ENCODE data around the gene HYAL3. TPM values are rescaled to one million over a fixed set of nuclear protein-coding genes. Genes with fewer than 3 reads are reported as not detected.

HYAL3 gene
- total and polyA plus RNA-seq, 2 of the 13 experiments (the other 11 are each of a cell fraction or from before 2014, with no cell fraction given), result 5.5 to 10.4 TPM

DNA sequence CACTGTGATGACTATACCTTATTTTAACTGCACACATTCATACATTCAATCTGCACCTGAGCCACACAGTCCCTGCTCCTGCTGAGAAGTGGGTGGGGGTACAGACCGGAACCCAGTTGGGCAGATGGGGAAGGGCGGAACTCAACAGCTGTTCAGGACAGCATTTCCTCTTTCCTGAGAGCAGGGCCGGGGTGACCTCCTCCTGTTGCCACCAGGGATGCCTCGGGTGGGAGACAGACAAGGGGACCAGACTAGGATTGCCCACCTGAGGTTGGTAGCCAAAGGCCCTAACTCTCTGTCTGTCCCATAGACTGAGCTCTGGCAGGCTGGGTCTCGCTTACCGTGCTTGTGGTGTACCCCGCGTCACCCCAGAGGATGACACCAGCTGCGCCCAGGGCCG lies 19.4 kb upstream of the HYAL3 start:
- intact Hi-C loops (cut with micrococcal nuclease; ENCODE audit: unreplicated experiment), result no loop called here
- ATAC-seq (no peak), FAIRE-seq (no peak), DNase-seq (ENCODE audit: low spot score) (no peak)
- Histone ChIP-seq H2AFZ (ENCODE audit: low read length) (no peak overlapping the region), H3K27ac (ENCODE audit: extremely low read length, insufficient read depth, low read length) (peak overlapping the region; percentile 2), H3K4me1 (ENCODE audit: insufficient read depth, low read length) (peaks cover 63% of the 10 kb centered on the region), H3K79me2 (ENCODE audit: insufficient read depth, low read length) (peaks cover 25% of the 10 kb centered on the region), H4K20me1 (ENCODE audit: insufficient read depth, low read length) (no peaks in the 10 kb centered on the region), H3K4me3 (replicated peaks in 1 of 3; ENCODE audit: insufficient read depth in 1 of 3, low read depth in 2 of 3, low read length in 3 of 3) (peak overlapping the region in 1 of 3 experiments; percentile 19; a peak in 1 of 6 replicates), H3K4me2 (ENCODE audit: low read depth, low read length) (peak overlapping the region; percentile 94), H3K27me3 (ENCODE audit: control insufficient read depth in 1 of 2, insufficient read depth in 2 of 2, low read length in 2 of 2) (no peaks in the 10 kb centered on the region; a peak in 1 of 5 replicates), H3K9ac (ENCODE audit: insufficient read depth, low read depth, low read length) (peak overlapping the region; percentile 10; the same call in 1 of the 2 replicates), H3K9me3 (ENCODE audit: low read length) (no peaks in the 10 kb centered on the region), H3K36me3 (replicated peaks in 1 of 2; ENCODE audit: control insufficient read depth in 1 of 2, insufficient read depth in 2 of 2, low read length in 2 of 2) (peaks cover 16 to 32% of the 10 kb centered on the region in 2 experiments)
- TF ChIP-seq SRSF4 (IDR thresholded peaks at IDR 0.05; ENCODE audit: low read depth, low read length, poor library complexity, severe bottlenecking) (no peak), ZNF136 (CRISPR knock-in tag; IDR thresholded peaks at IDR 0.05; ENCODE audit: low read depth) (no peak)
- no TSS peak for BruUV-seq (replicated peaks)
- ChIA-PET CTCF (ENCODE audit: low intra/inter-chr PET ratio, low total read pairs) (no interaction called here), POLR2A (interaction anchor here (1.1 to 13.0 kb wide), 4 partner anchors 18 to 32 kb away, joined by 3 to 222 read pairs (median 6); partner anchors contain the start of genes CYB561D2, HYAL1, HYAL3 and IFRD2)
- WGBS (ENCODE audit: low lambda C conversion rate), result 99% methylated on average over 10 of the region's 10 CpGs
- in situ Hi-C loops (cut with HindIII; ENCODE audit: extremely low pct_ligation_motif_present, low pct_unique_long_range_greater_than_20kb), result no loop called here

DNA sequence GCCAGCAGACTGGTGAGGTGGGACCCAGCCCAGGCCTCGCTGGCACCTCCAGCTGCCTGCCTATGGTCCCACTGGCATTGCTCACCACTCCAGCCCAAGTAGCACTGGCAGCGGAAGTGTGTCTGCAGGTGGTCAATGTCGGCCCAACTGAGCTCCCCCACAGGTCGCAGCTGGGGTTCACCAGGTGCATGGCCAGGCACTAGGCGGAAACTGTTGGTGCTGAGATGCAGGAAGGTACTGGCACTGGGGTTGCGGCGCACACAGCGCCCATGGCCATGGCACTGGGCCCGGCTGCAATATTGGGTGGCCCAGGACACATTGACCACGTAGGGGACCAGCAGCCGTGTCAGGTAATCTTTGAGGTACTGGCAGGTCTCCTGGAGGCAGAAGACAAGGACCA lies 19.0 kb upstream of the HYAL3 start:
- WGBS (ENCODE audit: low lambda C conversion rate), result 100% methylated on average over 3 of the region's 11 CpGs
- Histone ChIP-seq H3K79me2 (ENCODE audit: insufficient read depth, low read length) (peaks cover 25% of the 10 kb centered on the region), H3K4me3 (replicated peaks in 1 of 3; ENCODE audit: insufficient read depth in 1 of 3, low read depth in 2 of 3, low read length in 3 of 3) (no peak overlapping the region), H3K27ac (ENCODE audit: extremely low read length, insufficient read depth, low read length) (no peak overlapping the region), H4K20me1 (ENCODE audit: insufficient read depth, low read length) (no peaks in the 10 kb centered on the region), H3K4me2 (ENCODE audit: low read depth, low read length) (peak overlapping the region; percentile 94; the same call in 1 of the 2 replicates), H3K27me3 (ENCODE audit: control insufficient read depth in 1 of 2, insufficient read depth in 2 of 2, low read length in 2 of 2) (no peaks in the 10 kb centered on the region; a peak in 1 of 5 replicates), H2AFZ (ENCODE audit: low read length) (no peak overlapping the region), H3K9ac (ENCODE audit: insufficient read depth, low read depth, low read length) (no peak overlapping the region), H3K36me3 (replicated peaks in 1 of 2; ENCODE audit: control insufficient read depth in 1 of 2, insufficient read depth in 2 of 2, low read length in 2 of 2) (peaks cover 16 to 32% of the 10 kb centered on the region in 2 experiments), H3K4me1 (ENCODE audit: insufficient read depth, low read length) (peaks cover 58% of the 10 kb centered on the region), H3K9me3 (ENCODE audit: low read length) (no peaks in the 10 kb centered on the region)
- BruUV-seq (replicated peaks), result no TSS peak
- no peak for FAIRE-seq
- intact Hi-C loops (cut with micrococcal nuclease; ENCODE audit: unreplicated experiment) (no loop called here), in situ Hi-C loops (cut with HindIII; ENCODE audit: extremely low pct_ligation_motif_present, low pct_unique_long_range_greater_than_20kb) (no loop called here)
- ChIA-PET POLR2A (interaction anchor here (1.3 to 13.0 kb wide), 4 partner anchors 10 to 26 kb away, joined by 3 to 222 read pairs (median 6); partner anchors contain the start of genes HYAL1, HYAL3, IFRD2 and NAA80), CTCF (ENCODE audit: low intra/inter-chr PET ratio, low total read pairs) (no interaction called here)
- DNase-seq (ENCODE audit: low spot score), result no peak
- no peak for ATAC-seq
- TF ChIP-seq PBX2 (CRISPR knock-in tag; IDR thresholded peaks at IDR 0.05) (no peak), ZNF180 (CRISPR knock-in tag; IDR thresholded peaks at IDR 0.05; ENCODE audit: borderline replicate concordance, low read depth) (no peak), ZNF687 (CRISPR knock-in tag; IDR thresholded peaks at IDR 0.05) (0 out of 2 replicates have a peak, but pooled peaks have one; percentile 32), RBFOX2 (IDR thresholded peaks at IDR 0.05; ENCODE audit: low read depth, low read length) (peak; percentile 36), FOXK2 (IDR thresholded peaks at IDR 0.05) (no peak), GMEB2 (CRISPR knock-in tag; IDR thresholded peaks at IDR 0.05; ENCODE audit: low read depth) (no peak), PAX8 (CRISPR knock-in tag; IDR thresholded peaks at IDR 0.05; ENCODE audit: borderline replicate concordance) (no peak), AGO2 (optimal IDR thresholded peaks at IDR 0.05; ENCODE audit: low read depth, low read length) (peak; percentile 75)
